ENCODE measurements around the gene MMP8. TPM values are rescaled to one million over a fixed set of nuclear protein-coding genes. Genes with fewer than 3 reads are reported as not detected.

The MMP8 gene
- total RNA-seq, 1 experiment from 2014 or later = not detected

- Histone ChIP-seq H3K4me1 (ENCODE audit: control insufficient read depth in 1 of 2, insufficient read depth in 2 of 2, low read length in 2 of 2) (peaks cover 0 to 4% of the 10 kb centered on the region in 2 experiments; a peak in 1 of 4 replicates), H4K20me1 (ENCODE audit: insufficient read depth) (no peaks in the 10 kb centered on the region), H3K79me2 (ENCODE audit: insufficient read depth, low read length) (no peaks in the 10 kb centered on the region), H2AFZ (ENCODE audit: low read depth, low read length, poor library complexity, severe bottlenecking) (no peak within 1 kb of the TSS), H3K36me3 (ENCODE audit: control insufficient read depth in 1 of 2, insufficient read depth in 2 of 2, low read length in 2 of 2) (no peaks in the 10 kb centered on the region), H3K27me3 (ENCODE audit: insufficient read depth, low read length) (no peaks in the 10 kb centered on the region), H3K9me3 (ENCODE audit: control insufficient read depth in 1 of 2, insufficient read depth in 1 of 2, low read depth in 1 of 2, low read length in 2 of 2) (no peaks in the 10 kb centered on the region), H3K4me2 (ENCODE audit: low read length) (no peak within 1 kb of the TSS), H3K9me2 (ENCODE audit: insufficient read depth) (no peaks in the 10 kb centered on the region), H3K9ac (ENCODE audit: low read length) (no peak within 1 kb of the TSS), H3K4me3 (replicated peaks in 1 of 2; ENCODE audit: low read depth in 1 of 2, low read length in 2 of 2) (no peak within 1 kb of the TSS), H3K27ac (ENCODE audit: low read depth, low read length) (no peak within 1 kb of the TSS)
- TF ChIP-seq TCF7L2 (IDR thresholded peaks at IDR 0.05; ENCODE audit: borderline replicate concordance, extremely low read depth, insufficient read depth, insufficient read length) (no peak), CTCF (IDR thresholded peaks at IDR 0.05 in 2 of 3, conservative IDR thresholded peaks at IDR 0.05 in 1 of 3; ENCODE audit: borderline replicate concordance in 1 of 3, insufficient read depth in 1 of 3, low read depth in 2 of 3, low read length in 2 of 3) (no peak), FOSL1 (IDR thresholded peaks at IDR 0.05; ENCODE audit: low read depth) (no peak), SIN3A (IDR thresholded peaks at IDR 0.05; ENCODE audit: low read depth) (no peak), EGR1 (IDR thresholded peaks at IDR 0.05; ENCODE audit: low read depth) (no peak), EZH2 (IDR thresholded peaks at IDR 0.05) (no peak), RAD21 (IDR thresholded peaks at IDR 0.05; ENCODE audit: low read depth) (no peak), ZNF274 (IDR thresholded peaks at IDR 0.05; ENCODE audit: low read depth, low read length) (no peak)
- ChIA-PET POLR2A (no interaction called here), RAD21 (ENCODE audit: low non-redundant PET in 1 of 2, low total read pairs in 2 of 2, uncharacterized antibody in 2 of 2, unreplicated experiment in 2 of 2) (no interaction called here), CTCF (no interaction called here)
- BruUV-seq (replicated peaks) = no TSS peak
- DNase-seq (ENCODE audit: low read depth, low spot score) (no peak), ATAC-seq (no peak)
- intact Hi-C loops (cut with micrococcal nuclease) = no loop called here
These were observed 19.1 kb downstream of the MMP8 start, which contains the start of gene MMP27 for GRCh38 chr11:102705626-102706025. TSS of gene MMP27 (minus strand) at chr11:102705769. CDS start at chr11:102705714, 55 bp downstream.

- Histone ChIP-seq H3K9me3 (ENCODE audit: control insufficient read depth in 1 of 2, insufficient read depth in 1 of 2, low read depth in 1 of 2, low read length in 2 of 2) (no peaks in the 10 kb centered on the region), H2AFZ (ENCODE audit: low read depth, low read length, poor library complexity, severe bottlenecking) (no peak overlapping the region), H3K9ac (ENCODE audit: low read length) (no peak overlapping the region), H3K4me2 (ENCODE audit: low read length) (no peak overlapping the region), H3K4me3 (replicated peaks in 1 of 2; ENCODE audit: low read depth in 1 of 2, low read length in 2 of 2) (no peak overlapping the region), H3K79me2 (ENCODE audit: insufficient read depth, low read length) (no peaks in the 10 kb centered on the region), H3K4me1 (ENCODE audit: control insufficient read depth in 1 of 2, insufficient read depth in 2 of 2, low read length in 2 of 2) (peaks cover 0 to 4% of the 10 kb centered on the region in 2 experiments; a peak in 1 of 4 replicates), H3K9me2 (ENCODE audit: insufficient read depth) (no peaks in the 10 kb centered on the region), H3K36me3 (ENCODE audit: control insufficient read depth in 1 of 2, insufficient read depth in 2 of 2, low read length in 2 of 2) (no peaks in the 10 kb centered on the region), H3K27me3 (ENCODE audit: insufficient read depth, low read length) (no peaks in the 10 kb centered on the region), H3K27ac (ENCODE audit: low read depth, low read length) (no peak overlapping the region), H4K20me1 (ENCODE audit: insufficient read depth) (no peaks in the 10 kb centered on the region)
- DNase-seq (ENCODE audit: low read depth, low spot score) = no peak
- BruUV-seq (replicated peaks) = no TSS peak
- ChIA-PET RAD21 (ENCODE audit: low non-redundant PET in 1 of 2, low total read pairs in 2 of 2, uncharacterized antibody in 2 of 2, unreplicated experiment in 2 of 2) (no interaction called here), POLR2A (no interaction called here), CTCF (no interaction called here)
- no peak for ATAC-seq
- intact Hi-C loops (cut with micrococcal nuclease) = no loop called here
- TF ChIP-seq YY1 (IDR thresholded peaks at IDR 0.05; ENCODE audit: extremely low read depth, insufficient replicate concordance, low read depth, low read length) = no peak
- TF ChIP-seq CTCF (IDR thresholded peaks at IDR 0.05 in 2 of 3, conservative IDR thresholded peaks at IDR 0.05 in 1 of 3; ENCODE audit: borderline replicate concordance in 1 of 3, insufficient read depth in 1 of 3, low read depth in 2 of 3, low read length in 2 of 3) = no peak
- no peak for TF ChIP-seq SRF (IDR thresholded peaks at IDR 0.05; ENCODE audit: low read depth)
- TF ChIP-seq ATF3 (IDR thresholded peaks at IDR 0.05) = no peak
- no peak for TF ChIP-seq POLR2AphosphoS5 (IDR thresholded peaks at IDR 0.05; ENCODE audit: low read depth, low read length)
- TF ChIP-seq FOSL1 (IDR thresholded peaks at IDR 0.05; ENCODE audit: low read depth) = no peak
These were observed 19.9 kb downstream of the MMP8 start for GRCh38 chr11:102704841-102705240.

Data from HCT116 (cell line).